Prostate gland (tissue), 2 donors: ENCODE results near the gene OR10A5. TPM values are rescaled to one million over a fixed set of nuclear protein-coding genes. Genes with fewer than 3 reads are reported as not detected.

ENCODE experiments used
- DNase-seq: peaks from one replicate; pipeline ENCODE4 v3.0.0-alpha.2; 2019; ENCODE audit warnings: low spot score
- H3K27ac ChIP-seq, 2 donors: fragments of 200-600 bp; sonication (generic); 2 replicates each; pipeline ENCODE4 v1.5.1; 2017 to 2019
- H3K27me3 ChIP-seq: fragments of 200-600 bp; sonication (generic); replicated peaks from 2 replicates; pipeline ENCODE4 v1.5.1; 2019; ENCODE audit not compliant: insufficient read depth
- H3K36me3 ChIP-seq, 2 donors: fragments of 200-600 bp; sonication (generic); 1 replicate in 1 of 2; 2 replicates in 1 of 2; pipeline versions ENCODE4 v1.5.1 to v1.8.1; 2017 to 2019
- H3K4me1 ChIP-seq: fragments of 200-600 bp; sonication (generic); replicated peaks from 2 replicates; pipeline ENCODE4 v1.5.1; 2019
- H3K4me3 ChIP-seq, 2 donors: fragments of 200-600 bp; sonication (generic); 2 replicates each; pipeline ENCODE4 v1.5.1; 2017 to 2019
- H3K9me3 ChIP-seq: fragments of 200-600 bp; sonication (generic); 2 replicates; pipeline ENCODE4 v1.5.1; 2017
- CTCF ChIP-seq, 4 experiments: fragments of 200-600 bp in 2 of 4; fragments of 450-650 bp in 2 of 4; sonication (generic) in 2 of 4; IDR thresholded peaks; 1 replicate in 3 of 4; 2 replicates in 1 of 4; pipeline ENCODE4 v1.5.1; 2016 to 2019; ENCODE audit warnings: antibody characterized with exemption in 4 of 4, mild to moderate bottlenecking in 2 of 4, moderate library complexity in 2 of 4
- POLR2A ChIP-seq: fragments of 450-650 bp; IDR thresholded peaks from one replicate; pipeline ENCODE4 v1.6.1; 2016; ENCODE audit warnings: antibody characterized with exemption, mild to moderate bottlenecking
- POLR2AphosphoS5 ChIP-seq: sonication (generic); formaldehyde crosslinking; IDR thresholded peaks from one replicate; pipeline ENCODE4 v1.6.1; 2017; ENCODE audit warnings: antibody characterized with exemption
- WGBS: methylation state at CpG from one replicate; pipeline ENCODE4 v1.1.5; 2018; 5-methylcytosine and 5-hydroxymethylcytosine counted together
- intact Hi-C: fragments of 100-400 bp; cut with DNase I; formaldehyde crosslinking; loops from one replicate; pipeline ENCODE4 v1.14.2; 2022
- total RNA-seq, 2 donors: library from RNA; depleted of rRNA; stranded (reverse); fragments of >200 nt; gene quantifications; one replicate each; pipeline ENCODE4 v1.1.0, GENCODE V29; 2016

The OR10A5 gene
- total RNA-seq, 2 donors from 2014 or later, result not detected

- Histone ChIP-seq H3K27ac (no peak overlapping the region), H3K4me1 (no peaks in the 10 kb centered on the region), H3K36me3 (no peaks in the 10 kb centered on the region), H3K4me3 (no peak overlapping the region), H3K27me3 (no peaks in the 10 kb centered on the region), H3K9me3 (no peaks in the 10 kb centered on the region)
- no peak for DNase-seq
- intact Hi-C loops, result no loop called here
- TF ChIP-seq POLR2AphosphoS5, result no peak
- no peak for TF ChIP-seq POLR2A
- no peak for TF ChIP-seq CTCF (IDR thresholded peaks at IDR 0.05)
- 65% methylated on average over 6 of the region's 6 CpGs for WGBS
Measured at GRCh38 chr11:6833356-6833755, 12.1 kb upstream of the OR10A5 start.

GRCh38 chr11:6834021-6834420, 11.5 kb upstream of the OR10A5 start:
- Histone ChIP-seq H3K4me1 (no peaks in the 10 kb centered on the region), H3K27me3 (no peaks in the 10 kb centered on the region), H3K36me3 (no peaks in the 10 kb centered on the region), H3K27ac (no peak overlapping the region), H3K4me3 (no peak overlapping the region), H3K9me3 (no peaks in the 10 kb centered on the region)
- WGBS, result 70% methylated on average over 1 of the region's 1 CpG
- intact Hi-C loops, result no loop called here
- TF ChIP-seq POLR2A, result no peak
- no peak for TF ChIP-seq POLR2AphosphoS5
- no peak for TF ChIP-seq CTCF (IDR thresholded peaks at IDR 0.05)
- no peak for DNase-seq

GRCh38 chr11:6841694-6842093, 3.8 kb upstream of the OR10A5 start:
- Histone ChIP-seq H3K36me3 (no peaks in the 10 kb centered on the region), H3K4me3 (no peak overlapping the region), H3K27me3 (no peaks in the 10 kb centered on the region), H3K4me1 (no peaks in the 10 kb centered on the region), H3K27ac (no peak overlapping the region), H3K9me3 (no peaks in the 10 kb centered on the region)
- no peak for DNase-seq
- intact Hi-C loops, result no loop called here
- no peak for TF ChIP-seq CTCF (IDR thresholded peaks at IDR 0.05)
- no peak for TF ChIP-seq POLR2A
- no peak for TF ChIP-seq POLR2AphosphoS5

- Histone ChIP-seq H3K4me3 (no peak overlapping the region), H3K36me3 (no peaks in the 10 kb centered on the region), H3K9me3 (no peaks in the 10 kb centered on the region), H3K27me3 (no peaks in the 10 kb centered on the region), H3K4me1 (no peaks in the 10 kb centered on the region), H3K27ac (no peak overlapping the region)
- no peak for DNase-seq
- WGBS, result 51% methylated on average over 2 of the region's 2 CpGs
- TF ChIP-seq POLR2A, result no peak
- TF ChIP-seq POLR2AphosphoS5, result no peak
- TF ChIP-seq CTCF (IDR thresholded peaks at IDR 0.05), result no peak
- intact Hi-C loops, result no loop called here
Measured at GRCh38 chr11:6843670-6844069, 1.8 kb upstream of the OR10A5 start.

GRCh38 chr11:6844356-6844755, 1.1 kb upstream of the OR10A5 start:
- no peak for TF ChIP-seq POLR2AphosphoS5
- TF ChIP-seq CTCF (IDR thresholded peaks at IDR 0.05), result no peak
- H3K27me3 ChIP-seq, result no peaks in the 10 kb centered on the region
- no peaks in the 10 kb centered on the region for H3K36me3 ChIP-seq
- WGBS, result 88% methylated on average over 5 of the region's 5 CpGs
- no peaks in the 10 kb centered on the region for H3K9me3 ChIP-seq
- intact Hi-C loops, result no loop called here
- H3K27ac ChIP-seq, result no peak overlapping the region
- DNase-seq, result no peak
- H3K4me1 ChIP-seq, result no peaks in the 10 kb centered on the region
- H3K4me3 ChIP-seq, result no peak overlapping the region
